Transverse colon (tissue), 4 donors: ENCODE measurements around the gene DEAF1. TPM values are rescaled to one million over a fixed set of nuclear protein-coding genes. Genes with fewer than 3 reads are reported as not detected.

Experiments
- DNase-seq: peaks from one replicate; pipeline ENCODE4 v3.0.0-alpha.2; 2019
- H3K27ac ChIP-seq, 4 donors: fragments of 200-600 bp; sonication (generic); 2 replicates each; pipeline ENCODE4 v1.5.1; 2016 to 2018; ENCODE audit warnings: inconsistent platforms in 4 of 4
- H3K27me3 ChIP-seq: fragments of 200-600 bp; sonication (generic); 2 replicates; pipeline ENCODE4 v1.5.1; 2017; ENCODE audit warnings: inconsistent platforms
- H3K36me3 ChIP-seq, 4 donors: fragments of 200-600 bp; sonication (generic); 2 replicates each; pipeline ENCODE4 v1.5.1; 2017 to 2019; ENCODE audit warnings: inconsistent platforms in 4 of 4
- H3K4me1 ChIP-seq, 4 donors: fragments of 200-600 bp; sonication (generic); 2 replicates each; pipeline ENCODE4 v1.5.1; 2017 to 2020; ENCODE audit warnings: inconsistent platforms in 4 of 4
- H3K4me3 ChIP-seq, 4 donors: fragments of 200-600 bp; sonication (generic); 1 replicate in 1 of 4; 2 replicates in 3 of 4; pipeline versions ENCODE4 v1.5.1 to v1.6.1; 2017 to 2019; ENCODE audit warnings: inconsistent platforms in 4 of 4
- H3K9me3 ChIP-seq, 2 donors: fragments of 200-600 bp; sonication (generic); 2 replicates each; pipeline ENCODE4 v1.5.1; 2017 to 2019; ENCODE audit warnings: inconsistent platforms in 2 of 2
- CTCF ChIP-seq, 5 experiments: fragments of 200-600 bp in 3 of 5; fragments of 450-650 bp in 2 of 5; sonication (generic) in 3 of 5; IDR thresholded peaks; 1 replicate in 2 of 5; 2 replicates in 3 of 5; pipeline ENCODE4 v1.5.1; 2016 to 2017; ENCODE audit warnings: antibody characterized with exemption in 5 of 5, inconsistent platforms in 3 of 5, mild to moderate bottlenecking in 2 of 5, moderate library complexity in 1 of 5
- EP300 ChIP-seq: sonication (generic); formaldehyde crosslinking; IDR thresholded peaks from one replicate; pipeline ENCODE4 v1.6.1; 2017; ENCODE audit warnings: antibody characterized with exemption, low read depth
- POLR2A ChIP-seq: fragments of 450-650 bp; IDR thresholded peaks from one replicate; pipeline ENCODE4 v1.6.1; 2016; ENCODE audit warnings: antibody characterized with exemption, mild to moderate bottlenecking, moderate library complexity
- POLR2AphosphoS5 ChIP-seq, 3 donors: sonication (generic); formaldehyde crosslinking; IDR thresholded peaks; one replicate each; pipeline ENCODE4 v1.6.1; 2016; ENCODE audit warnings: antibody characterized with exemption in 3 of 3
- WGBS, 2 donors: methylation state at CpG; one replicate each; pipeline ENCODE4 v1.1.5; 2018; ENCODE audit warnings: low coverage in 1 of 2; 5-methylcytosine and 5-hydroxymethylcytosine counted together
- in situ Hi-C, 4 donors: fragments of 200-750 bp; cut with MboI; loops; one replicate each; pipeline versions ENCODE4 v1.15.0 to v1.15.1; 2017; ENCODE audit warnings: low sequenced_read_pairs in 3 of 4, low pct_ligation_motif_present in 1 of 4, low pct_unique_long_range_greater_than_20kb in 1 of 4
- intact Hi-C: fragments of 100-400 bp; cut with DNase I; formaldehyde crosslinking; loops from one replicate; pipeline ENCODE4 v1.15.1; 2023; ENCODE audit warnings: low total_unique reads
- total RNA-seq, 4 donors: library from RNA; depleted of rRNA; stranded (reverse); fragments of >200 nt; gene quantifications; one replicate each; pipeline ENCODE4 v1.1.0, GENCODE V29; 2016

Gene DEAF1
- total RNA-seq, 4 donors from 2014 or later, result 24.4 to 84.5 (median 34.0) TPM

DNA sequence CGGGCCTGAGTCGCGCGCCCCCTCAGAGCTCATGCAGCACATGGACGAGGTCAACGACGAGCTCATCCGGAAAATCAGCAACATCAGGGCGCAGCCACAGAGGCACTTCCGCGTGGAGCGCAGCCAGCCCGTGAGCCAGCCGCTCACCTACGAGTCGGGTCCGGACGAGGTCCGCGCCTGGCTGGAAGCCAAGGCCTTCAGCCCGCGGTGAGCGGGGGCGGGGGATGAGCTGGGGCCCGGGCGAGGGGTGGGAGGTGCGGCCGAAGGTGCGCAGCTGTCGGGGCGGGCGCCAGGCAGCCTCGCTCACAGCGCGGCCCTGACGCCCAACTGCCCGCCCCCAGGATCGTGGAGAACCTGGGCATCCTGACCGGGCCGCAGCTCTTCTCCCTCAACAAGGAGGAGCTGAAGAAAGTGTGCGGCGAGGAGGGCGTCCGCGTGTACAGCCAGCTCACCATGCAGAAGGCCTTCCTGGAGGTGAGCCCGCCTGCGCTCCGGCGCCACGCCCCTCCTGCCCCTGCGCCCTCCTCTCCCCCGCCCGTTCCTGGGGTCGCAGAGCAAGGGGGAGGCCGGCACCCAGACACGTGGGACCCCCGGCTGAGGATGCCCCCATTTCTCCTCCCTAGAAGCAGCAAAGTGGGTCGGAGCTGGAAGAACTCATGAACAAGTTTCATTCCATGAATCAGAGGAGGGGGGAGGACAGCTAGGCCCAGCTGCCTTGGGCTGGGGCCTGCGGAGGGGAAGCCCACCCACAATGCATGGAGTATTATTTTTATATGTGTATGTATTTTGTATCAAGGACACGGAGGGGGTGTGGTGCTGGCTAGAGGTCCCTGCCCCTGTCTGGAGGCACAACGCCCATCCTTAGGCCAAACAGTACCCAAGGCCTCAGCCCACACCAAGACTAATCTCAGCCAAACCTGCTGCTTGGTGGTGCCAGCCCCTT lies 31.5 kb upstream of the DEAF1 start:
- WGBS, 2 donors, result 44% methylated on average over 19 of the region's 61 CpGs; no CpG with 5 or more reads in 1 of the 2 donors
- in situ Hi-C loops, result loop anchor here in 1 of 4 donors (10.0 kb wide), 1 partner anchor 62 kb away; no protein-coding TSS in a partner anchor
- H3K27ac ChIP-seq, result peak overlapping the region; percentile 63 to 73 (median 70)
- TF ChIP-seq POLR2AphosphoS5 (IDR thresholded peaks at IDR 0.05) (peak in 1 of 3 donors; percentile 23), POLR2A (no peak)
- no peaks in the 10 kb centered on the region for H3K9me3 ChIP-seq
- H3K36me3 ChIP-seq, result no peaks in the 10 kb centered on the region
- intact Hi-C loops, result no loop called here
- peaks cover 64% of the 10 kb centered on the region for H3K27me3 ChIP-seq
- H3K4me3 ChIP-seq, result peak overlapping the region in 2 of 4 donors; percentile 22 to 39
- DNase-seq, result peak; percentile 77
- peaks cover 8 to 45% (median 32%) of the 10 kb centered on the region in 4 donors for H3K4me1 ChIP-seq

DNA sequence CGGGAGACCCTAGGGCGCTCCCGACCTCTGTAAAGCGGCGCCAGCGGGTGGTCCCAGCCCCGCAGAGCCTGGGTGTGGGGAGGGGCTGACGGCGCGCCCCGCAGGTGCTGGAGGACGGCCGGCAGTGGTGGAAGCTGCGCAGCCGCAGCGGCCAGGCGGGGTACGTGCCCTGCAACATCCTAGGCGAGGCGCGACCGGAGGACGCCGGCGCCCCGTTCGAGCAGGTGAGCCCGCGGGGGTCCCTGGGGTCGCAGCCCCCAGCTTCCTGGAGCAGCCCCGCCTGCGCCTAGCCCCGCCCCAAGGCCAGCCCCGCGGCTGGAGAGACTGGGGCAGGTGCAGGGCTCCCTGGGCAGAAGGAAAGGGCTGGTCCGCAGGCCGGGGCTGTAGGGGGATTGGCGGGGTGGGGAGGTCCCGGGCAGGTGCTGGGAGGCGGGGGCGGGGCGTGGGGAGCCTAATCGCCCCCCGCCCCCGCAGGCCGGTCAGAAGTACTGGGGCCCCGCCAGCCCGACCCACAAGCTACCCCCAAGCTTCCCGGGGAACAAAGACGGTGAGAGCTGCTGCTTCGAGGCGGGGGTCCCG lies 30.7 kb upstream of the DEAF1 start:
- no peak for TF ChIP-seq EP300
- no peak for TF ChIP-seq POLR2AphosphoS5 (IDR thresholded peaks at IDR 0.05)
- no peak for TF ChIP-seq POLR2A
- TF ChIP-seq CTCF (IDR thresholded peaks at IDR 0.05), result no peak
- Histone ChIP-seq H3K4me3 (peak overlapping the region in 3 of 4 donors; percentile 4 to 39 (median 22)), H3K9me3 (no peaks in the 10 kb centered on the region), H3K4me1 (peaks cover 14 to 53% (median 40%) of the 10 kb centered on the region in 4 donors), H3K27me3 (peaks cover 64% of the 10 kb centered on the region), H3K36me3 (no peaks in the 10 kb centered on the region), H3K27ac (peak overlapping the region; percentile 63 to 73 (median 70))
- 19% methylated on average over 35 of the region's 53 CpGs; no CpG with 5 or more reads in 1 of the 2 donors for WGBS, 2 donors
- in situ Hi-C loops, result loop anchor here in 1 of 4 donors (10.0 kb wide), 1 partner anchor 61 kb away; no protein-coding TSS in a partner anchor
- intact Hi-C loops, result no loop called here
- no peak for DNase-seq

DNA sequence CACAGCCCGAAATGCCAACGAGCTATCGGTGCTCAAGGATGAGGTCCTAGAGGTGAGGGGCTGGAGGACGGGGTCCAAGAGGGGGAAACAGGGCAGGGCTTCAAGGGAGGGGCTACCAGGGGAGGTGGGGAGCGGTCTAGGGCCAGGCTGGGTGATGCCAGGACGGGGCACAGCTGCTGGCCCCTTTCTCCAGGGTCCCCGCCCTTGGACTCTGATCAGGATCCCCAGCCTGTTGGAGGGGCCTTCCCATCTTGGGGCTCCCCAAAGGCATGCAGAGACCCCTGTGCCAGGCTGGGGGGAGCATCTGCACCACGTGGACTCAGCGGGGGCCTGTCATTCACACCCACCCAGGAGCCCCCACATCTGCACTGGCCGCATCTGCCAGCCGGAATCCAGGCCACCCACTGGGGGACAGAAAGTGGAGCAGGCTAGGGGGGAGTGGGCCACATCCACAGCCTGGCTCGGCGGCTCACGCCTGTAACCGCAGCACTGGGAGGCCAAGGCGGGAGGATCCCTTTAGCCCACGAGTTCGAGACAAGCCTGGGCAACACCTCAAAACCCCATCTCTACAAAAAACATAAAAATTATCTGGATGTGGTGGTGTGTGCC lies 29.9 kb upstream of the DEAF1 start:
- TF ChIP-seq POLR2AphosphoS5 (IDR thresholded peaks at IDR 0.05) (no peak), CTCF (IDR thresholded peaks at IDR 0.05) (no peak), POLR2A (no peak), EP300 (no peak)
- in situ Hi-C loops, result loop anchor here in 1 of 4 donors (10.0 kb wide), 1 partner anchor 60 kb away; no protein-coding TSS in a partner anchor
- H3K4me3 ChIP-seq, result no peak overlapping the region
- 86% methylated on average over 17 of the region's 18 CpGs; no CpG with 5 or more reads in 1 of the 2 donors for WGBS, 2 donors
- no peak overlapping the region for H3K27ac ChIP-seq
- peaks cover 63% of the 10 kb centered on the region for H3K27me3 ChIP-seq
- H3K36me3 ChIP-seq, result no peaks in the 10 kb centered on the region
- intact Hi-C loops, result loop anchor here (5.0 kb wide), 1 partner anchor 168 kb away; no protein-coding TSS in a partner anchor
- peaks cover 14 to 56% (median 47%) of the 10 kb centered on the region in 4 donors for H3K4me1 ChIP-seq
- no peak for DNase-seq
- no peaks in the 10 kb centered on the region for H3K9me3 ChIP-seq

DNA sequence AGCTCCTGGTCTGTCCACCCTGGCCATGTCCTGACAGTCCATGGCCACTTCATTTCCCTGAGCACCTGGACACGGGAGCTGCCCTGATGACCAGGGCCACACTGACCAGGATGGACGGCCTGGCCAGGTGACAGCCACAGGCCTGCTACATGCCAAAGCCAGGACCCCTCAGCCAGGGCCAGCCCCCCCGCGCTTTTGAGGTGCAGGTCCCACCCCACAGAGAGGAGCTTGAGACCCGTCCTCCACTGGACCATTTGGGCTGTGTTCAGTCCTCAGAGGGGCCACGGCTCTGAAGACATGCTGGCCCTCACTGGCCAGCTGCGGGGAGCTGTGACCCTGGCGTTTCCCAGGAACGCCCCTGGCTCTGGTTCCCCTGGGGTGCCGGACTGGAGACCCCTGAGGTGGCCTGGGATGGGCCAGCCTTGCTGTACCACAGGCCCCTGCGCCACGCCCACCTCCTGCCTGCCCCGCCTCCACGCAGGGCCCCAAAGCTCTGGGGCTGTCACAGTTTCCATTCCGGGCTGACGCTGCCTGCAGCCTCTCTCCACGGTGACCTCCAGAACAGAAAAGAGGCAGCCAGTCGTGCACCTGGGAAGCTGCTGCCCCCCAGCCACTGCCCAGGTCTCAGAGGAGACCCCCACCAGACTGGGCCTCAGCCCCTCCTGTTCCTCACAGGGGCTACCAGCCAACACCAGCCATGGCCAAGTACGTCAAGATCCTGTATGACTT lies 29.2 kb upstream of the DEAF1 start:
- intact Hi-C loops, result loop anchor here (5.0 kb wide), 1 partner anchor 167 kb away; no protein-coding TSS in a partner anchor
- no peak overlapping the region for H3K27ac ChIP-seq
- no peaks in the 10 kb centered on the region for H3K9me3 ChIP-seq
- peaks cover 14 to 57% (median 47%) of the 10 kb centered on the region in 4 donors for H3K4me1 ChIP-seq
- DNase-seq, result no peak
- no peak for TF ChIP-seq EP300
- TF ChIP-seq CTCF (IDR thresholded peaks at IDR 0.05), result no peak
- TF ChIP-seq POLR2AphosphoS5 (IDR thresholded peaks at IDR 0.05), result no peak
- no peak for TF ChIP-seq POLR2A
- no peak overlapping the region for H3K4me3 ChIP-seq
- peaks cover 61% of the 10 kb centered on the region for H3K27me3 ChIP-seq
- 90% methylated on average over 14 of the region's 19 CpGs; no CpG with 5 or more reads in 1 of the 2 donors for WGBS, 2 donors
- no peaks in the 10 kb centered on the region for H3K36me3 ChIP-seq
- in situ Hi-C loops, result loop anchor here in 1 of 4 donors (10.0 kb wide), 1 partner anchor 59 kb away; no protein-coding TSS in a partner anchor
